SK-N-MC (cell line): ENCODE measurements around the gene DLG1.

Source experiments
- DNase-seq: peaks from one replicate; pipeline ENCODE4 v3.0.0-alpha.2; 2011; ENCODE audit warnings: low read depth, low spot score
- H3K27ac ChIP-seq: fragments of 200-600 bp; sonication (generic); 2 replicates; pipeline ENCODE4 v1.5.1; 2016; ENCODE audit warnings: mixed run types
- H3K36me3 ChIP-seq: fragments of 200-600 bp; sonication (generic); 2 replicates; pipeline ENCODE4 v1.6.1; 2017; ENCODE audit warnings: antibody characterized with exemption, low read length, mixed read lengths; ENCODE audit not compliant: insufficient read depth
- H3K4me3 ChIP-seq: fragments of 200-600 bp; sonication (generic); 2 replicates; pipeline ENCODE4 v1.5.1; 2016
- H3K9ac ChIP-seq: fragments of 200-600 bp; sonication (generic); 2 replicates; pipeline ENCODE4 v1.8.0; 2017; ENCODE audit warnings: mixed run types, mixed read lengths; ENCODE audit not compliant: insufficient read length
- H3K9me3 ChIP-seq: fragments of 200-600 bp; sonication (generic); 2 replicates; pipeline ENCODE4 v1.6.1; 2017; ENCODE audit warnings: low read depth, mild to moderate bottlenecking, antibody characterized with exemption, low read length, moderate library complexity, mixed read lengths
- EZH2 ChIP-seq: fragments of 200-600 bp; sonication (generic); IDR thresholded peaks from one replicate; pipeline ENCODE4 v1.6.1; 2017; ENCODE audit warnings: antibody characterized with exemption
- FOXP2 ChIP-seq: optimal IDR thresholded peaks from 2 replicates; pipeline ENCODE3; 2011; ENCODE audit warnings: mild to moderate bottlenecking, moderate library complexity; ENCODE audit not compliant: insufficient read depth; ENCODE audit errors: extremely low read length, control extremely low read depth
- POLR2AphosphoS5 ChIP-seq: IDR thresholded peaks from 2 replicates; pipeline ENCODE4 v1.6.1; 2012; ENCODE audit warnings: mild to moderate bottlenecking, low read depth, low read length, borderline replicate concordance

The DLG1 gene

GRCh38 chr3:197093871-197094270 lies 204.5 kb downstream of the DLG1 start:
- H3K4me3 ChIP-seq = no peak overlapping the region
- peaks cover 20% of the 10 kb centered on the region for H3K36me3 ChIP-seq
- no peaks in the 10 kb centered on the region for H3K9me3 ChIP-seq
- no peak overlapping the region for H3K9ac ChIP-seq
- H3K27ac ChIP-seq = no peak overlapping the region
- DNase-seq = no peak
- TF ChIP-seq EZH2 (no peak), FOXP2 (no peak), POLR2AphosphoS5 (no peak)

- Histone ChIP-seq H3K9ac (no peak overlapping the region), H3K9me3 (no peaks in the 10 kb centered on the region), H3K36me3 (peaks cover 28% of the 10 kb centered on the region), H3K27ac (no peak overlapping the region), H3K4me3 (no peak overlapping the region)
- no peak for DNase-seq
- no peak for TF ChIP-seq FOXP2
- TF ChIP-seq POLR2AphosphoS5 = no peak
- TF ChIP-seq EZH2 = no peak
Measured at GRCh38 chr3:197088370-197088769, 210.0 kb downstream of the DLG1 start.

GRCh38 chr3:197085137-197085536 lies 213.3 kb downstream of the DLG1 start:
- DNase-seq = no peak

GRCh38 chr3:197083486-197083885 lies 214.9 kb downstream of the DLG1 start:
- Histone ChIP-seq H3K27ac (peak overlapping the region; percentile 81), H3K9ac (no peak overlapping the region), H3K4me3 (no peak overlapping the region), H3K9me3 (no peaks in the 10 kb centered on the region), H3K36me3 (peaks cover 26% of the 10 kb centered on the region)
- no peak for DNase-seq
- TF ChIP-seq POLR2AphosphoS5 (no peak), EZH2 (no peak)

More at GRCh38 chr3:197085137-197085536, 213.3 kb downstream of the DLG1 start:
- H3K27ac ChIP-seq = no peak overlapping the region
- no peak overlapping the region for H3K9ac ChIP-seq
- H3K9me3 ChIP-seq = no peaks in the 10 kb centered on the region
- no peak overlapping the region for H3K4me3 ChIP-seq
- peaks cover 34% of the 10 kb centered on the region for H3K36me3 ChIP-seq
- no peak for TF ChIP-seq EZH2
- no peak for TF ChIP-seq FOXP2
- TF ChIP-seq POLR2AphosphoS5 = no peak

GRCh38 chr3:197082871-197083270 lies 215.5 kb downstream of the DLG1 start:
- Histone ChIP-seq H3K36me3 (peaks cover 20% of the 10 kb centered on the region), H3K9me3 (no peaks in the 10 kb centered on the region), H3K27ac (peak overlapping the region; percentile 81), H3K4me3 (peak overlapping the region; percentile 28; the same call in 1 of the 2 replicates), H3K9ac (no peak overlapping the region)
- DNase-seq = no peak
- TF ChIP-seq EZH2 = no peak
- no peak for TF ChIP-seq FOXP2
- no peak for TF ChIP-seq POLR2AphosphoS5

- TF ChIP-seq FOXP2 (no peak), EZH2 (no peak), POLR2AphosphoS5 (no peak)
- no peak overlapping the region for H3K4me3 ChIP-seq
- no peak overlapping the region for H3K27ac ChIP-seq
- H3K9me3 ChIP-seq = no peaks in the 10 kb centered on the region
- DNase-seq = no peak
- peaks cover 19% of the 10 kb centered on the region for H3K36me3 ChIP-seq
- H3K9ac ChIP-seq = no peak overlapping the region
Measured at GRCh38 chr3:197080344-197080743, 218.1 kb downstream of the DLG1 start.

GRCh38 chr3:197076415-197076814 lies 222.0 kb downstream of the DLG1 start:
- Histone ChIP-seq H3K36me3 (peaks cover 27% of the 10 kb centered on the region), H3K9ac (no peak overlapping the region), H3K27ac (no peak overlapping the region), H3K9me3 (no peaks in the 10 kb centered on the region), H3K4me3 (no peak overlapping the region)
- no peak for TF ChIP-seq EZH2
- TF ChIP-seq POLR2AphosphoS5 = no peak
- no peak for TF ChIP-seq FOXP2
- no peak for DNase-seq

GRCh38 chr3:197068077-197068476 lies 230.3 kb downstream of the DLG1 start:
- Histone ChIP-seq H3K36me3 (peaks cover 34% of the 10 kb centered on the region), H3K4me3 (no peak overlapping the region), H3K27ac (no peak overlapping the region), H3K9ac (no peak overlapping the region), H3K9me3 (no peaks in the 10 kb centered on the region)
- no peak for DNase-seq
- TF ChIP-seq EZH2 (no peak), FOXP2 (no peak), POLR2AphosphoS5 (no peak)

GRCh38 chr3:197064771-197065170 lies 233.6 kb downstream of the DLG1 start:
- DNase-seq = no peak
- no peak overlapping the region for H3K4me3 ChIP-seq
- no peak overlapping the region for H3K9ac ChIP-seq
- TF ChIP-seq FOXP2 (no peak), EZH2 (no peak), POLR2AphosphoS5 (no peak)
- no peaks in the 10 kb centered on the region for H3K9me3 ChIP-seq
- no peak overlapping the region for H3K27ac ChIP-seq
- H3K36me3 ChIP-seq = peaks cover 54% of the 10 kb centered on the region
